ENCODE data around the gene MOCS1.

DNA sequence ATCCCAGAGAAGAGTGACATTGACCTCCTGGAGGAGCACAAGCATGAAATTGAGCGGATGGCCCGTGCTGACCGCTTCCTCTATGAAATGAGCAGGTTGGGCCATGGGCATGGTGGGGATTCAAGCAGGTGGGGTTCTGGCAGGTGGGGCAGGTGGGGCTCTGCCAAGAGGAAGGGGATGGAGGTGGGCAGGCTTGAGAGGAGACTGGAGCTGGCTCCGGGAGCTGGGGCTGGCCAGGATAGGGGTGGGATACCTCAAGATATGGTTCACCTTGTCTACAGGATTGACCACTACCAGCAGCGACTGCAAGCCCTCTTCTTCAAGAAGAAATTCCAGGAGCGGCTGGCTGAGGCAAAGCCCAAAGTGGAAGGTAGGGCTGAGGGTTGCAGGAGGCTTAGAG lies 42.9 kb downstream of the MOCS1 start:
- TF ChIP-seq, protein P1, sequence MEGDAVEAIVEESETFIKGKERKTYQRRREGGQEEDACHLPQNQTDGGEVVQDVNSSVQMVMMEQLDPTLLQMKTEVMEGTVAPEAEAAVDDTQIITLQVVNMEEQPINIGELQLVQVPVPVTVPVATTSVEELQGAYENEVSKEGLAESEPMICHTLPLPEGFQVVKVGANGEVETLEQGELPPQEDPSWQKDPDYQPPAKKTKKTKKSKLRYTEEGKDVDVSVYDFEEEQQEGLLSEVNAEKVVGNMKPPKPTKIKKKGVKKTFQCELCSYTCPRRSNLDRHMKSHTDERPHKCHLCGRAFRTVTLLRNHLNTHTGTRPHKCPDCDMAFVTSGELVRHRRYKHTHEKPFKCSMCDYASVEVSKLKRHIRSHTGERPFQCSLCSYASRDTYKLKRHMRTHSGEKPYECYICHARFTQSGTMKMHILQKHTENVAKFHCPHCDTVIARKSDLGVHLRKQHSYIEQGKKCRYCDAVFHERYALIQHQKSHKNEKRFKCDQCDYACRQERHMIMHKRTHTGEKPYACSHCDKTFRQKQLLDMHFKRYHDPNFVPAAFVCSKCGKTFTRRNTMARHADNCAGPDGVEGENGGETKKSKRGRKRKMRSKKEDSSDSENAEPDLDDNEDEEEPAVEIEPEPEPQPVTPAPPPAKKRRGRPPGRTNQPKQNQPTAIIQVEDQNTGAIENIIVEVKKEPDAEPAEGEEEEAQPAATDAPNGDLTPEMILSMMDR (IDR thresholded peaks at IDR 0.05): no peak
- TF ChIP-seq POLR2A (IDR thresholded peaks at IDR 0.05): no peak

Measured in thyroid gland (tissue), 4 donors.